HG03457 (cell line): ENCODE results near the gene TMEM217.
"Not testable (repeated sequence)": the region's sequence is repeated elsewhere in the genome, so short reads cannot be mapped to it uniquely, and the experiment has no call there.

Source experiments
- ATAC-seq: cut with Tn5 transposase; IDR thresholded peaks from one replicate; pipeline ENCODE4 v1.9.1; 2021; ENCODE audit warnings: moderate number of reproducible peaks; ENCODE audit not compliant: unreplicated experiment

The TMEM217 gene

DNA sequence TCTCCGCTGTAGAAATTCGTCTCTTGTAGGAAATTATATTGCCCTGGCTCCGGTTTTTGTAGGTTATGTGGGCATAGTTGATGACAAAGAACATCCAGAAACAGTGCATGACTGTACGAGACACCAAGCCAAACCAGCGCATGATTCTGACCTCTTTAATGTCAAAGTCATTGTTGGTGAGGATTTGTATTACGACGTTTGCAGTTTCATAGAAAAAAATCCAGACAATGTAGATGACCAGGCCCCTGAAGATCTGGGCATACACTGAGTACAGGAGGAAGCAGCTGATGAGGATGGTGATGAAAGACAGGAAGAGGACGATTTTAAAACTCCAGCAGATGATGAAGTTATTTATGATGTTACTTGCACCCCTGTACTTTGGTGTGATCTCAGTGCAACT is 39.4 kb downstream of the TMEM217 start:
- ATAC-seq, result no peak

GRCh38 chr6:37218061-37218460 is 39.9 kb downstream of the TMEM217 start:
- no peak for ATAC-seq

DNA sequence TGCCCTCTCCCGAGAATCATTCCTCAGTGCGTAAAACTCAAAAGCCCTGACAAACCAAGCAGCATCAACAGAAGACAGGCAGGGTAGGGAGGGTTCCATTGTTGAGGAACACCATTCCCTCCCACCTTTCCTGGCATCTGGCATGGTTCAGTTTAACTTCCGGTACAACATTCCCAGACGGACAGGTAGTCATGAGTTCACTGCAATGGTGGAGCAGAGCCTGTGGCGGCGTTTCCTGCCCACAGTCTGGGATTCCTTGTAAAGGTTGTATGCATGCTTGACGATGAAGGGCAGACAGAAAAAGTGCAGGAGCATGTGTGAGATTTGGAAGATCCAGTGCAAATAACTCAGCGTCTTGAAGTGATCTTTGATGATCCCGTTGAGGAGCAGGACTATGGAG is 45.7 kb downstream of the TMEM217 start:
- no peak for ATAC-seq

- no peak for ATAC-seq
Measured at GRCh38 chr6:37210313-37210968, 47.5 kb downstream of the TMEM217 start.

DNA sequence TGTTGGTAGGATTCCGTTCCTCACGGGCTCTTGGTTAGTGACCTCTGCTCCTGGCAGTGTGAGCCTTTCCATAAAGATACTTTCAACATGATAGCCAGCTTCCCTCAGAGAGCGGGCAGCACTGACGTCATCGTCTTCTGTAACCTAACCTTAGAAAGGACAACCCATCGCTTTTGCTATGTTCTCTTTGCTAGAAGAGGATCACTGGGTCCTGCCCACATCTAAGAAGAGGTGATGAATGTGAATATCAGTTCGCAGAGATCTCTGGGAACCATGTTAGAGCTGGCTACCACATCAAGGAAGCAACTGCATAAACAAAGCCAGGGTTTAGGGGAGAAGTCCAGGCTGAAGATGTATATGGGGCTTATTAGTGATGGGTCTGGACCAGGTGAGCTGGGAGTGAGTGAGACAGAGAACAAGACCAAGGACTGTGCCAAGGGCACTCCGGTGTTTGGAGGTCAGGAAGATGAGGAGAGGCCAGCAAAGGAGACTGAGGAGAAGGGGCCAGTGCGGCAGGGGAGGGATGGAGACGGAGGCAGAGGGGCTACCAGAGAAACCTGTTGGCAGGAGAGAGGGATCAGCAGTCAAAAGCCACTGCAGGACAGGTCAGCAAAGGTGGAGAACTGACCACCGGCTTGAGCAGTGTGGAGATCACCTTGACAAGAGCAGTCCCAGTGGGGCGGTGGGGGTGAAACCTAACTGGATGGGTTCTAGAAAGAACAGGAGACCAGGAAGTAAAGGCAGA is 48.3 kb downstream of the TMEM217 start:
- no peak for ATAC-seq

DNA sequence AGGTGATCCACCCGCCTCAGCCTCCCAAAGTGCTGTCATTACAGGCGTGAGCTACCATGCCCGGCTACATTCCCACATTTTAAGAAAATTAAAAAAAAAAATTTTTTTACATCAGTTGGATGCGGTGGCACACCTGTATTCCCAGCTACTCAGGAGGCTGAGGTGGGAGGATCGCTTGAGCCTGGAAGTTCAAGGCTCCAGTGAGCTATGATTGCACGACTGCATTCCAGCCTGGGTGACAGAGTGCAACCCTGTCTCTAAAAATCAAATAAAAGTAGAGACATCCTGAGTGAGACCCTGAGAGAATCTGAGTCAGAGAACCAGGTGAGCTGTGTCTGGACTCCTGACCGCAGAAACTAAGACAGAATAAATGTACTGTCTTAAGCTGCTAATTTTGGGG is 49.2 kb downstream of the TMEM217 start:
- ATAC-seq, result no peak

- no peak for ATAC-seq
Measured at GRCh38 chr6:37207903-37208456, 50.0 kb downstream of the TMEM217 start.

- ATAC-seq, result no peak
Measured at GRCh38 chr6:37206622-37207021, 51.3 kb downstream of the TMEM217 start.

DNA sequence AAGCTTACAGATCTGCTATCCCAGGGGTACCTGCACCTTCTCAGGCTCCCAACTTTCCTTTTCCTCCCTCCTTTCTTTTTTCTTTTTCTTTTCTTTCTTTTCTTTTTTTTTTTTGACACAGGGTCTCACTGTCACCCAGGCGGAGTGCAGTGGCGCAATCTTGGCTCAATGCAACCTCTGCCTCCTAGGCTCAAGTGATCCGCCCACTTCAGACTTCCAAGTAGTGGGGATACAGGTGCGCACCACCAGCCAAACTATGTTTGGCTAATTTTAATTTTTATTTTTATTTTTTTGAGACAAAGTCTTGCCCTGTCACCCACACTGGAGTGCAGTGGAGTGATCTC is 52.0 kb downstream of the TMEM217 start:
- no peak for ATAC-seq

DNA sequence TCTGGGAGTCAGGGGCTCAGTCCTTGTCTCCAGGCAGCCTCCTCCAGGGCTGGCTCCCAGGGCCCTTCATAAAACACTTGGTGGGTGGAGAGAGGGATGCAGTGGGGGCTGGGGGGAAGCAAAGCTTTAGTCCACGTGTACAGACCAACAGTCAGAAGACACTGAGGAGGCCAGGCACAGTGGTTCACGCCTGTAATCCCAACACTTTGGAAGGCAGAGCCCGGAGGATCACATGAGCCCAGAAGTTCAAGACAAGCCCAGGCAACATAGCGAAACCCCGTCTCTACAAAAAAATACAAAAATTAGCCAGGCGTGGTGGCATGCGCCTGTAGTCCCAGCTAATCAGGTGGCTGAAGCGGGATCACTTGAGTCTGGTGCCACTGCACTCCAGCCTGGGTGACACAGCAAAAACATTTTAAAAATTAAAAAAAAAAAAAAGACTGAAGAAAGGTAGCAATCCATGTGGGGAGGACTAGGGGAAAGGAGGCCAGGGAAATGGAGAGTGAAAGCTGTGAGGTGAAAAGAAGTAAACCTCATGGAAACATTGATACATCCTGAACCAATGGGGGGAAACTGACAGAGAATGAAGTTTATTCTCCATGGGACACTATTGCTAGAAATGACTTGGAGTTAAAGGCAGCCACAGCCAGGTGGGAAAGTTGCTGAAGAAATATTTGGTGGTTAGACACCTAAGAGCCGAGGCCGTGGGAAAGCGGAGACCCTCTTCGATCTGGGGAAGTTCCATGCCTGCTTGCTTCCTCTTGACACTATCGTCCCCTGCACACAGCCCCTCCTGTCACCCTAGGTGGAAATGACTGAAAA is 52.6 kb downstream of the TMEM217 start:
- no peak for ATAC-seq

- ATAC-seq, result no peak
Measured at GRCh38 chr6:37204014-37204751, 53.8 kb downstream of the TMEM217 start.

DNA sequence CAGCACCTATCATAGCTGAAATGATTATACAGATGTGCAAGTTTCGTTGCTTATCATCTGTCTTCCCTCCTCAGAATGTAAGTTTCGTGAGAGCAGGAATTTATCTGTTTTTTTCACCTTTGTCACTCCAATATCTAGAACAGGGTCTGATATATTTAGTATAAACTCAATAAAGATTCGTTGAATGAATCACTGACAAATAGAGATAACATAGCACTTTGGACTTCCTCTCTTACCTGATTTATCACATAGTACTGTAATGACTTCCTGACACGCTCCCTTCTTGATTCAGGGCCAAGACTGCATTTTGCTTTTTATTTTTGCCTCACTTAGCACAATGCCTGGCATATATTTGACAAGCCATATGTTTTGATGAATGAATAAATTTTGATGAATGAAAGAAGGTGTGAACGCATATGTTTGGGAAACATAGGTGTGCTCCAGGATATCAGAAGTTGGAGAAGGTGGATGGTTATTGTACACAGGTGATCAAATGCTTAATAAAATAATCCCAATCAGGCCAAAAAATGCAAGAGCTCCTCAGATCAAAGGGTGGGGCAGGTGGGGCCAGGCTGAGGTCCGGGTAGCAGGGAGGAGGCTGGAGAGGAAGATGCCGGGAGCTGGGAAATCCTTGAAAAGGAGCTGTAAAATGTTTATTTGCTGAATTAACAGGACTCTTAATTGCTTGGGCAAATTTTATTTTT is 55.0 kb downstream of the TMEM217 start:
- no peak for ATAC-seq

DNA sequence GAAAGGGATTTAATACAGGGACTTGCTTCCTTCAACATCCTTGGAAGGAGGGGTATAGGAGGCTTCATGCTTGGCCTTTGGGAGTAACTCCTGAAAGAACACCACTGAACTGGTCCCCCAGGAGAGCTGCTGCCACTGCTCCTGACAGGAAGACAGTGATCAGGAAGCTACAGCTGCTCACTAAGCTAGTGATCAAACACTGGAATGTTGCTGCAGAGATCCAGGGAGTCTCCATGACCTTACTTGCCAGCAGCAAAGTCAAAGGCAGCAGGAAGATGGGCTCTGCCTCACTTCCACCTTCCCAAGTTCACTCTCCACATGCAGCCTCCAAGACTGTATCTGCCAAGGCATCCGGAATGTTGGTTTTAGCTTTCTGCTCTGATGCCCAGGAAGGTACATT is 56.2 kb downstream of the TMEM217 start:
- no peak for ATAC-seq

DNA sequence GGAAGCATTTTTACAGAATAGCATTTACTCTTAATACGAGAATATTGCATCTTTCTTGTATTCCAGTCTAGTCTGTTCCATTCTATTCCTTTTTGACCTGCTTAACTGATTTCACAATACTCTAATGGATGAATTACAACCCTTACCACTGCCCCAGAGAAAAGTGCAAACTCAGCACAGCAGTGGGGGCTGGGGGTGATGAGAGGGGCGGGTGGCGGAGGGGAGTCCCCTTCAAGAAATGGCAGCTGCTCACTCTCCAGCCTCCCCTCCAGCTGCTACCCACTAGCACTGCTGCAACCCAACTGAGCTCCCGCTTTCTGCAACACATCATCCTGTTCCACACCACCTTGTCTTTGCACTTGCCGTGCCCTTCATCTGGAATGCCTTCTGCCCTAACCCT is 57.9 kb downstream of the TMEM217 start:
- no peak for ATAC-seq

DNA sequence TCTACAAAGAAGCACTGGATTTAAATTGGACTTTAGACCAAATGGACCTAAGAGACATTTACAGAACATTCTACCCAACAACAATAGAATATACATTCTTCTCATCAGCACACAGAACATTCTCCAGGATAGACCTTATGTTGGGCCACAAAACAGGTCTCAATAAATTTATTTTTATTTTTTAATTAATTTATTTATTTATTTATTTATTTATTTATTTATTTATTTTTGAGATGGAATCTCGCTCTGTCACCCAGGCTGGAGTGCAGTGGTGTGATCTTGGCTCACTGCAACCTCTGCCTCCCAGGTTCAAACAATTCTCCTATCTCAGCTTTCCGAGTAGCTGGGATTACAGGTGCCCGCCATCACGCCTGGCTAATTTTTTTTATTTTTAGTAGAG is 61.5 kb downstream of the TMEM217 start:
- ATAC-seq, result not testable (repeated sequence)

- not testable (repeated sequence) for ATAC-seq
Measured at GRCh38 chr6:37194886-37195285, 63.1 kb downstream of the TMEM217 start.

DNA sequence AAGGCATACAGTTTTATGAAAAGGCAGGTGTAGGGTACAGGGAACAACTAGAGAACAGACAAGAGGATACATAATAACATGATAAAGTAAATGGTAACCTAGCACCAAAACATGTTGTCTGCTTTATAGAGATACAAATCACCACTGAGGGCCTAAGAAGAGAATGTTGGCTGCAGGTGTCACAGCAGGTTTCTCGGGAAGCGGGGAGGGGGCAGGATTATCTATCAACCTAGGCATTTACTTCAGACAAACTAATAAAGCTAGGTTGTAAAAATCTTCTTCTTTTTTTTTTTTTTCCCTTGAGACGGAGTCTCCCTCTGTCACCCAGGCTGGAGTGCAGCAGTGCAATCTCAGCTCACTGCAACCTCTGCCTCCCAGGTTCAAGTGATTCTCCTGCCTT is 65.3 kb downstream of the TMEM217 start:
- ATAC-seq, result no peak

GRCh38 chr6:37190159-37190535 is 67.8 kb downstream of the TMEM217 start:
- ATAC-seq, result no peak

DNA sequence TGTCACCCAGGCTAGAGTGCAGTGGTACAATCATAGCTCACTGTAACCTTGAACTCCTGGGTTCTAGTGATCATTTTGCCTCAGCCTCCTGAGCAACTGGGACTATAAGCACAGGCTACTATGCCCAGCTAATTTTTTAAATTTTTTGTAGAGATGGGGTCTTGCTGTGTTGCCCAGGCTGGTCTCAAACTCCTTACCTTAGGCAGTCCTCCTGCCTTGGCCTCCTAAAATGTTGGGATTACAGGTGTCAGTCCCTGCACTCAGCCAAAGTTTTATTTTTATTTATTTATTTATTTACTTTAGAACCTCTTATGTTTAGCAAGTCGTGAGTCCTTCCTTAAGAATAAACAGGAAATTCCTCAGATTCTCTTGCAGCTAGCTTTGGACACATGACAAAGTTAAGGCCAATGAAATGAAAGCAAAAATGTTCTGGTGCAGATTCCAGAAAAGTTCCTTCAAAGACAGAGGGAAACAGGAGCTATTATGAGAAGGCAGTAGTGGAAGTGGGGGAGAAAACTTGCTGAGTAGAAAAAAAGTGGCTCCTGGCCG is 68.9 kb downstream of the TMEM217 start:
- no peak for ATAC-seq
